Right lung (tissue), 5 donors: ENCODE results near the gene CNPY1. TPM values are rescaled to one million over a fixed set of nuclear protein-coding genes. Genes with fewer than 3 reads are reported as not detected.

Experiments used
- DNase-seq, 2 donors: peaks; one replicate each; pipeline ENCODE4 v3.0.0-alpha.2; 2013
- polyA plus RNA-seq, 5 donors: library from polyadenylated mRNA; unstranded; fragments of 120-200 nt; gene quantifications; one replicate each; pipeline versions ENCODE4 v1.2.1 to v1.2.3, GENCODE V29; 2013; ENCODE audit warnings: inconsistent platforms in 1 of 5, low replicate concordance in 1 of 5; ENCODE audit not compliant: insufficient read length in 5 of 5, insufficient read depth in 1 of 5

CNPY1 gene
- polyA plus RNA-seq, 5 donors = not detected

- no peak for DNase-seq
Observed at GRCh38 chr7:155455776-155456737, 90.3 kb downstream of the CNPY1 start.

GRCh38 chr7:155455132-155455693 is 91.1 kb downstream of the CNPY1 start:
- no peak for DNase-seq

- no peak for DNase-seq
Observed at GRCh38 chr7:155454183-155455112, 91.9 kb downstream of the CNPY1 start.

GRCh38 chr7:155453296-155454182 is 92.8 kb downstream of the CNPY1 start:
- DNase-seq = no peak

GRCh38 chr7:155452505-155453295 is 93.7 kb downstream of the CNPY1 start:
- DNase-seq = no peak

- no peak for DNase-seq
Observed at GRCh38 chr7:155451840-155452239, 94.5 kb downstream of the CNPY1 start.

Other genes starting within 250 kb of the CNPY1 start
- 10 to 100 TPM; 12.9 to 26.6 (median 20.0) TPM for gene INSIG1, start 248.7 kb downstream of the CNPY1 start, polyA plus RNA-seq
- not detected for gene EN2, start 88.4 kb downstream of the CNPY1 start, polyA plus RNA-seq
- 10 to 100 TPM; 33.9 to 55.5 (median 41.5) TPM for gene RBM33, start 98.1 kb upstream of the CNPY1 start, polyA plus RNA-seq